Measurements from ENCODE around the gene TMEM203. TPM values are rescaled to one million over a fixed set of nuclear protein-coding genes. Genes with fewer than 3 reads are reported as not detected.

Gene TMEM203
- total and polyA plus RNA-seq, 2 of the 13 experiments (the other 11 are each of a cell fraction or from before 2014, with no cell fraction given), result 23.4 to 36.7 TPM

GRCh38 chr9:137244486-137245449 lies 39.3 kb upstream of the TMEM203 start:
- FAIRE-seq, result no peak
- CTCF ChIA-PET (ENCODE audit: low intra/inter-chr PET ratio, low total read pairs), result no interaction called here
- no peak for TF ChIP-seq ZSCAN5A (CRISPR knock-in tag; IDR thresholded peaks at IDR 0.05; ENCODE audit: borderline replicate concordance)
- no peak for TF ChIP-seq ZNF670 (CRISPR knock-in tag; IDR thresholded peaks at IDR 0.05; ENCODE audit: borderline replicate concordance)
- TF ChIP-seq ARID2 (CRISPR knock-in tag; IDR thresholded peaks at IDR 0.05; ENCODE audit: borderline replicate concordance), result no peak
- peak; percentile 25; the same call in 1 of the 2 replicates for TF ChIP-seq ZFX (CRISPR knock-in tag; IDR thresholded peaks at IDR 0.05; ENCODE audit: low read depth)
- TF ChIP-seq DZIP1 (CRISPR knock-in tag; IDR thresholded peaks at IDR 0.05), result no peak
- TF ChIP-seq IRX3 (CRISPR knock-in tag; IDR thresholded peaks at IDR 0.05; ENCODE audit: borderline replicate concordance, low read depth), result no peak
- no peak for TF ChIP-seq HES4 (CRISPR knock-in tag; IDR thresholded peaks at IDR 0.05; ENCODE audit: borderline replicate concordance)
- no peak for TF ChIP-seq MYPOP (CRISPR knock-in tag; IDR thresholded peaks at IDR 0.05)
- TF ChIP-seq ISX (CRISPR knock-in tag; conservative IDR thresholded peaks at IDR 0.05), result no peak
- no peak for TF ChIP-seq ZNF296 (CRISPR knock-in tag; conservative IDR thresholded peaks at IDR 0.05)
- peak; percentile 92 for TF ChIP-seq AGO1 (IDR thresholded peaks at IDR 0.05; ENCODE audit: low read depth, low read length, poor library complexity, severe bottlenecking)
- no peak for TF ChIP-seq ZMYM2 (CRISPR knock-in tag; IDR thresholded peaks at IDR 0.05)
- TF ChIP-seq FOXA3 (CRISPR knock-in tag; IDR thresholded peaks at IDR 0.05), result no peak
- TF ChIP-seq NCOA2 (CRISPR knock-in tag; IDR thresholded peaks at IDR 0.05), result no peak
- TF ChIP-seq SMARCE1 (IDR thresholded peaks at IDR 0.05; ENCODE audit: borderline replicate concordance), result no peak
- TF ChIP-seq ZFAT (CRISPR knock-in tag; conservative IDR thresholded peaks at IDR 0.05), result no peak

More at GRCh38 chr9:137244486-137245449, 39.3 kb upstream of the TMEM203 start:
- no peak overlapping the region for H3K9ac ChIP-seq (ENCODE audit: insufficient read depth, low read depth, low read length)
- peaks cover 25% of the 10 kb centered on the region for H3K79me2 ChIP-seq (ENCODE audit: insufficient read depth, low read length)
- H3K27ac ChIP-seq (ENCODE audit: extremely low read length, insufficient read depth, low read length), result no peak overlapping the region
- WGBS (ENCODE audit: low lambda C conversion rate), result 74% methylated on average over 15 of the region's 36 CpGs
- H3K9me3 ChIP-seq (ENCODE audit: low read length), result no peaks in the 10 kb centered on the region
- H3K4me1 ChIP-seq (ENCODE audit: insufficient read depth, low read length), result peaks cover 64% of the 10 kb centered on the region
- ATAC-seq, result peak; percentile 4
- intact Hi-C loops (cut with micrococcal nuclease; ENCODE audit: unreplicated experiment) (no loop called here), in situ Hi-C loops (cut with HindIII; ENCODE audit: extremely low pct_ligation_motif_present, low pct_unique_long_range_greater_than_20kb) (no loop called here)
- H3K36me3 ChIP-seq (replicated peaks in 1 of 2; ENCODE audit: control insufficient read depth in 1 of 2, insufficient read depth in 2 of 2, low read length in 2 of 2), result peaks cover 4 to 19% of the 10 kb centered on the region in 2 experiments; a peak in 4 of 5 replicates
- H2AFZ ChIP-seq (ENCODE audit: low read length), result no peak overlapping the region
- H3K27me3 ChIP-seq (ENCODE audit: control insufficient read depth in 1 of 2, insufficient read depth in 2 of 2, low read length in 2 of 2), result peaks cover 2 to 9% of the 10 kb centered on the region in 2 experiments; a peak in 2 of 5 replicates
- H3K4me3 ChIP-seq (replicated peaks in 1 of 3; ENCODE audit: insufficient read depth in 1 of 3, low read depth in 2 of 3, low read length in 3 of 3), result no peak overlapping the region
- POLR2A ChIA-PET, result interaction anchor here (1.2 to 7.7 kb wide), 3 partner anchors 11 to 56 kb away, joined by 5 to 317 read pairs (median 5); partner anchors contain the start of genes ANAPC2, NELFB, SSNA1 and STPG3
- peaks cover 27% of the 10 kb centered on the region for H4K20me1 ChIP-seq (ENCODE audit: insufficient read depth, low read length)
- peak overlapping the region; percentile 40 for H3K4me2 ChIP-seq (ENCODE audit: low read depth, low read length)
- DNase-seq (ENCODE audit: low spot score), result no peak
- no TSS peak for BruUV-seq (replicated peaks)
